Endometrial microvascular endothelial cells (primary cell): ENCODE data around the gene ENPP5. TPM values are rescaled to one million over a fixed set of nuclear protein-coding genes. Genes with fewer than 3 reads are reported as not detected.
"Not testable (repeated sequence)": the region's sequence is repeated elsewhere in the genome, so short reads cannot be mapped to it uniquely, and the experiment has no call there.

Source experiments
- in situ Hi-C: cut with HindIII; loops from 2 replicates; pipeline ENCODE4 v1.10.0; 2017; ENCODE audit warnings: low sequenced_read_pairs, low pct_unique_long_range_greater_than_20kb; ENCODE audit errors: inconsistent ontology term
- total RNA-seq: library from RNA; depleted of rRNA; stranded (reverse); fragments of >200 nt; gene quantifications from one replicate; pipeline ENCODE4 v1.2.3, GENCODE V29; 2015; ENCODE audit errors: inconsistent ontology term

ENPP5 gene
- total RNA-seq, 1 donor from 2014 or later: not detected

GRCh38 chr6:46186583-46186982 lies 15.8 kb upstream of the ENPP5 start:
- in situ Hi-C loops: no loop called here

GRCh38 chr6:46184114-46184513 lies 13.3 kb upstream of the ENPP5 start:
- in situ Hi-C loops: no loop called here

- in situ Hi-C loops: no loop called here
Observed at GRCh38 chr6:46175976-46176375, 5.2 kb upstream of the ENPP5 start.

- in situ Hi-C loops: no loop called here
Observed at GRCh38 chr6:46175446-46175845, 4.7 kb upstream of the ENPP5 start.

GRCh38 chr6:46174904-46175303 lies 4.1 kb upstream of the ENPP5 start:
- in situ Hi-C loops: no loop called here

- in situ Hi-C loops: no loop called here
Observed at GRCh38 chr6:46172176-46172575, 1.4 kb upstream of the ENPP5 start.

GRCh38 chr6:46160102-46160501 lies 10.7 kb downstream of the ENPP5 start:
- in situ Hi-C loops: no loop called here

- in situ Hi-C loops: no loop called here
Observed at GRCh38 chr6:46159229-46159628, 11.6 kb downstream of the ENPP5 start.

- in situ Hi-C loops: no loop called here
Observed at GRCh38 chr6:46156701-46157100, 14.1 kb downstream of the ENPP5 start.

GRCh38 chr6:46149066-46149465 lies 21.7 kb downstream of the ENPP5 start:
- in situ Hi-C loops: not testable (repeated sequence)

- in situ Hi-C loops: no loop called here
Observed at GRCh38 chr6:46144270-46144669, 26.5 kb downstream of the ENPP5 start.

GRCh38 chr6:46138281-46138680 lies 32.5 kb downstream of the ENPP5 start:
- in situ Hi-C loops: no loop called here

GRCh38 chr6:46137387-46137786 lies 33.4 kb downstream of the ENPP5 start:
- in situ Hi-C loops: no loop called here

- in situ Hi-C loops: no loop called here
Observed at GRCh38 chr6:46136831-46137230, 33.9 kb downstream of the ENPP5 start.

GRCh38 chr6:46135176-46135575 lies 35.6 kb downstream of the ENPP5 start:
- in situ Hi-C loops: no loop called here

GRCh38 chr6:46134216-46134615 lies 36.6 kb downstream of the ENPP5 start:
- in situ Hi-C loops: no loop called here

GRCh38 chr6:46131291-46131690 lies 39.5 kb downstream of the ENPP5 start:
- in situ Hi-C loops: not testable (repeated sequence)

GRCh38 chr6:46130666-46131065 lies 40.1 kb downstream of the ENPP5 start:
- in situ Hi-C loops: no loop called here

- in situ Hi-C loops: no loop called here
Observed at GRCh38 chr6:46129629-46130511, 40.9 kb downstream of the ENPP5 start, which contains the start of gene ENPP4. Gene ENPP4, plus strand, starts transcription at chr6:46129989. Its CDS starts 9,595 bp downstream, at chr6:46139584.

GRCh38 chr6:46129291-46129628 lies 41.5 kb downstream of the ENPP5 start:
- in situ Hi-C loops: no loop called here

- in situ Hi-C loops: no loop called here
Observed at GRCh38 chr6:46128476-46128875, 42.3 kb downstream of the ENPP5 start.
